ENCODE results near the gene PYM1.
"Not testable (repeated sequence)": the region's sequence is repeated elsewhere in the genome, so short reads cannot be mapped to it uniquely, and the experiment has no call there.

The PYM1 gene

DNA sequence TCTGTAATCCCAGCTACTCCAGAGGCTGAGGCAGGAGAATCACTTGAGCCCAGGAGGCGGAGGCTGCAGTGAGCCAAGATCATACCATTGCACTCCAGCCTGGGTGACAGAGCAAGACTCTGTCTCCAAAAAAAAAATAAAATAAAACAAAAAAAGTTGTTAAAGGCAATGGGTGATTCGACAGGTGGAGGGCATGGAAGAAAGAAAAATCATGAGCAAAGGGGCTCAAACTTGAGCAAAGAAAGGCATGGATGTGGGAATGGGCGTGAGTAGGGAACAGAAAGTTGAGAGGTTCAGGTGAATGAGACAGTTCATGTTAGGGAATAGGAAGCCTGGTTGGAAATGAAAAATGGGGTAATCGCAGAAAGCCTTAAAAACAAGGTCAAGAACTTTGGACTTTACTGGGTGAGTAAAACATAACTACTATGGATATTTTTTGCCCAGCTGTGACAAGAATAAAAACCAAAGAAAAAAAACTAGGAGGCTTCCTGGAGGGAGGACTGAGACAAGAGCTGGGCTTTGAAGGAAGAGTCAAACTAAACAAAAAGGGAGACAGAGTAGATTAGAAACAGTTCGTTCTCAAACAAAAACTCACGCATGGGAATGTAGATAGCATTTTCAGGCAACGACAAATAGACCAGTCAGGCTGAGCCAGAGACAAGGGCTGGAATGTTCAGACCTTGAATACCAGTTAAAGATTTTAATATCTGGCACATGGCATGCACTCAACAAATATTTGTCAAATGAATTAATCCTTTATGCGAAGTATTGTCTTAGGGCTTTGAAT is 18.8 kb downstream of the PYM1 start:
- DNase-seq (ENCODE audit: low spot score): no peak

DNA sequence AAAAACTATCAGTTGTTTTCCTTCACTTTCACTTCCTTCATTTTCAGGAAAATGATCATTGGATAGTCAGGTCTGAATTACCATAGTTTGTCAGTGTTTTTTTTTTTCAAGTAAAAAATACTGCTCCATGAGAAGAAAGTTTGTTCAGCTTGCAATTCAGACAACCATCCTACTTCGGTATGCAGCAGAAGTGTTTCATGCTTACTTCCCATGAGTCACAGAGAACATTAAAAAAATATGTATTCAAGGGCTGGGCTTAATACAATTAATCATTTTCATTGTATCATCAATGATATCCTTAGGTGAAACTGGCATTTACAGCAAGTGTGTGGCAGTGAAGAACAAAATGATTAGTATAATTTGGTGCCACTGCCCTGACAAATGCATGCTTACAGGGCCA is 21.6 kb downstream of the PYM1 start:
- DNase-seq (ENCODE audit: low spot score): no peak

DNA sequence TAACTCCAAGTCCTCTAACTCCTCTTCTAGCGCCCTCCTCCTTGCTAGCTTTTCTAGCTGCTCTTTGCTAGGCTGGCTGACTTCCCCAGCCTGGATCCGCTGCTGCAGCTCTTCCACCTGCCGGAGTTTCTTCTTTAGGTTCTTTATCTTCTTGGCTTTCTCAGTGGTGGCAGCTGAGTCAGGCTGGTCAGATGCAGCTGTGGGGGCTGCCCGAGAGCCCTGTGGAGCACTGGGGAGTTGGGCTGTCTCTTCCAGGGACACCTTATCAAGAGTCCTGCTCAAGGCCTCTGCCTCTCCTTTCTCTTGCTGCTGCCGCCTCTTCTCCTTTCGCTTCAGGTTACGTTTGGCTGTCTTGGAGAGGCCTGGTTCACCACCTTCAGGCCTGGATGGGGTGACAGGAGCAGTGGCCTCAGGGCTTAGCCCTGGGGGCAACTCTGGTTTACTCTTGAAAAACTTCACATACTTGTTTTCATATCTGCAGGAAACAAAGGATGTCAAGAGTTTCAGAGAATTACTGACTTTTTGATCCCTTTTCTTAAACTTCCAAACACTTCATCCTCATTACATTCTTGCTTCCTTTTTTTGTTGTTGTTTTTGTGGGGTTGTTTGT is 25.7 kb downstream of the PYM1 start:
- DNase-seq (ENCODE audit: low spot score): no peak

DNA sequence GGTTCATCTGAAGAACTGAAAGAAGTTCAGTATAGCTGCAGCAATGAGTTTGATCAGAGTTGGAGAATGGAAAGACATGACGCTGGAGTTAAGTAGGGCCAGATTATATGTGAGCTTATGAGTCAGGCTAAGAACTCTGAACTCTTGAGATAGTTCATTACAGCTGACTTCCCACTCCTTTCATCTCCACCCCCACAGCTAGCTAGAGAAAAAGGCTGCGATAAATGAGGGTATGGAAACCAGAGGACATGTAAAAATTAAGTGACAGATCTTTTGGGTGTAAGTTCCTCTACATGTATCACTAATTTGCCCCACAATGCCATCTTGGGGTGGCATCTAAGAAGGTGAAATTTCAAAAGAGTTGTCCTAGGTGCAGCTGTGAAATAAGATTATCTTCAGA is 28.6 kb downstream of the PYM1 start:
- DNase-seq (ENCODE audit: low spot score): peak; percentile 3

DNA sequence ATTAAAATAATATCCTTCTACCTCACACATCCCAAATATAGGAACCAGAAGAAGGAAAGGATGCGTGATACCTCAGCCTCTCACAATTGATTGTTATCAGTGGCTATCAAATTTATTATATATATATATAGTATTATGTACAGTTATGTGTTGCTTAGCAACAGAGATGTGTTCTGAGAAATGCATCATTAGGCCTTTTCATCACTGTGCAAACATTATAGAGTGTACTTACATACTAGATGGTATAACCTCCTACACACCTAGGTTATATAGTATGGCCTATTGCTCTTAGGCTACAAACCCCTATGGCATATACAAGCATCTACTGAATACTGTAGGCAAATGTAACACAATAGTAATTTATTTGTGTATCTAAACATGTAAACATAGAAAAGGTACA is 34.0 kb downstream of the PYM1 start:
- no peak for DNase-seq (ENCODE audit: low spot score)

DNA sequence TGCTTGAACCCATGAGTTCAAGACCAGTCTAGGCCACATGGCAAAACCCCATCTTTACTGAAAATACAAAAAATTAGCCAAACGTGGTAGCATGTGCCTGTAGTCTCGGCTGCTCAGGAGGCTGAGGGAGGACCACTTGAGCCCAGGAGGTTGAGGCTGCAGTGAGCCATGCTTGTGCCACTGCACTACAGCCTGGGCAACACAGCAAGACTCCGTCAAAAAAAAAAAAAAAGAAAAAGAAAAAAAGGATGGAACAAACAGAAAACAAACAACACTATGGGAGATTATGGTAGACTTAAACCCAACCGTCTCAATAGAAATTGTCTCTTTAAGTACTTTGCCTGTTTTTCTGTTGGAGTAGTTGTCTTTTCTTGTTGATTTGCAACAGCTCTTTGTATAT is 36.4 kb downstream of the PYM1 start:
- DNase-seq (ENCODE audit: low spot score): no peak

DNA sequence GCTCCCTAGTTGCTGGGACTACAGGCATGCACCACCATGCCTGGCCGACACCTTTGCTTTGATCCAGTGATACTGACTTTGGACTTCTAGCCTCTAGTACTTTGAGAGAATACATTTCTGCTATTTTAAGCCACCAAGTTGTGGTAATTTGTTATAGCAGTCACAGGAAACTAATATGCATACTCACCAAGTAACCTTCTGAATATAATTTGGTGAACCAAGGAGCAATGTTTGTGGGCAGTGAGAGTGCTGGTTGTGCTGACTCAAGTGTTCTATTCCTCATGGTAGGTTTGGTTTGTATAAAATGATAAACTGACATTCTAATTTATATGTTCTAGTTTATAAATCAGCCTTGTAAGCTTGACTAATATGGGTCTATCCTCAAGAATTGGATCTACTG is 42.6 kb downstream of the PYM1 start:
- no peak for DNase-seq (ENCODE audit: low spot score)

DNA sequence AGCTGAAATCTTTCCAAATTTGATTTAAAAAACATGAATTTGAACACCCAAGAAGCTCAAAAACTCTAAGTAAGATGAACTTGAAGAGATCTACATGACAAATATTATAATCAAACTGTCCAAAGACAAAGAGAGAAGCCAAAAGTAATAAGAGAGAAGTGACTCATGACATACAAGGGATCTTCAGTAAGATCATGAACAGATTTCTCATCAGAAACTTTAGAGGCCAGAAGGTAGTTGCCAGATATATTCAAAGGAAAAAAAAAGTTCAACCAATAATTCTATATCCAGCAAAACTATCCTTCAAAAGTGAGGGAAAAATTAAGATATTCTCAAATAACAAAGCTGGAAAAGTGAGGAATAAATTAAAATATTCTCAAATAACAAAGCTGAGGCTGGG is 49.9 kb downstream of the PYM1 start:
- no peak for DNase-seq (ENCODE audit: low spot score)

DNA sequence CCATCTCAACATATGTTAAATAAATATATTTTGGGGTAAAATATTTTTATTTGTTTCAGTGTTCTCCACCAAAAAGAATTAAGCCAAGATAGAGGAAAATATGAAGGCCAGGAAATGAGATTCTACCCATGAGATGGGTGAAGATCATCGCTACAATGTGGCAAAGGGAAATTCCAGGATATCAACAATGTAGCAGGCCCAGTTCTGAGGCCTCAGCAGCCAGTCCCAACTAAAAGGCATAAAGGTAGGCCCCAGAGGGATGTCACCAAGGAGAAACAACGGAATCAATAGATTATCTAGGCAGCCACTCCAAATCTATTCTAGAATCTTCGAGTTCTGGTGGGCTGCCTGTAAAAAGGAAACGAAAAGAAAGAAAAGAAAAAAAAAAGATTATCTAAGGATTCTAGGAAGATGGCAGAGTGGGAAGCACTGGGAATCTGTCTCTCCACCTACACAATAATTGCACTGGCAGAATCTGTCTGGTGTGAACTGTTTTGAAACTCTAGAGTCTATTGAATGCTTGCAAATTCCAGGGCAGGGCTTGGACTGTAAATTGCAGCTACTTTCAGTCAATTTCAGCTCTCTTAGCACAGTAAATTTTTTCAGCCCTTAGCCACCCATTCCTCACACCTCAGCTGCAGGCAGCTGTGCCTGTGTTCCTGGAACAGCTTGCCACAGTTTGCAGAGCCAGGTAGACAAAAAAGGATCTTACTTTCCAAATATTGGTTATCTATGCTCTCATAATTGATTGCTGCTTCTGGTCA is 51.8 kb downstream of the PYM1 start:
- DNase-seq (ENCODE audit: low spot score): no peak

DNA sequence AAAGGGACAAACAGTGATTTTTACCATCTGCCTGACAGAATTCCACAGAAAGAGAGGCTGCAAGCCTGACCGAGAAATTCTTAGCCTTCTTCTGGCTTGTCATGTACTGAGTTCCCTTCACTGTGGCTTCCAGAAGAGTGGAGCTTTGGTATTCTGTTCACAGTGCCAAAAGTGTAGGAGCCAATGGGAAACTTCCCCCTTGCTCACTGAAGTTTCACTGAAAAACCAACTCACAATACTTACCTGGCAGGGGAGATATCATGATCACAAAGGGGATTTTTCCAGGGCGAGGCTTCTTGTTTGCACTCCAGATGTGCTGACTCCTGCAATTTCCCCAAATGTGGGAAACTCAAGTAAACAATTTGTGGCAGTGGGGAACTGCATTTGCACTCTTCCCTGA is 53.3 kb downstream of the PYM1 start:
- no peak for DNase-seq (ENCODE audit: low spot score)

DNA sequence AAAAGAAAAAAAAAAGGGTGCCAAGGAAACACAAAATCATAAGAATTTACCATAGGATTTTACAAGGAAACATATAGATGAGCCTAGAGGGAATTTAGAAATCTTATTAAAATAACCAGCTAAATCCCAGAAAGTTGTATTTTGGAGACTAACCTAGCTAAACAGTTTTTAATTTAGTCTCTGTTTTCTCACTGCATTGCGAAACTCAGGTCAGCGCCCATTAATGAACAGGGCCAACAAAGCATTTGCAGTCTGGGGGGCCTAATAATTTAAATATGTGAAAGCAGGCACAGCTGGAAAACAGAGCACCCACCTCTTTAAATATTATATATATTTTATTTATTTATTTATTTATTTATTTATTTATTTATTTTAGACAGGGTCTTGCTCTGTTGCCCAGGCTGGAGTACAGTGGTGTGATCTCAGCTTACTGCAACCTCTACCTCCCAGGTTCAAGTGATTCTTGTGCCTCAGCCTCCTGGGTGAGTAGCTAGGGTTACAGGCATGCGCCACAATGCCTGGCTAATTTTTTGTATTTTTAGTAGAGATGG is 61.2 kb downstream of the PYM1 start:
- DNase-seq (ENCODE audit: low spot score): not testable (repeated sequence)

DNA sequence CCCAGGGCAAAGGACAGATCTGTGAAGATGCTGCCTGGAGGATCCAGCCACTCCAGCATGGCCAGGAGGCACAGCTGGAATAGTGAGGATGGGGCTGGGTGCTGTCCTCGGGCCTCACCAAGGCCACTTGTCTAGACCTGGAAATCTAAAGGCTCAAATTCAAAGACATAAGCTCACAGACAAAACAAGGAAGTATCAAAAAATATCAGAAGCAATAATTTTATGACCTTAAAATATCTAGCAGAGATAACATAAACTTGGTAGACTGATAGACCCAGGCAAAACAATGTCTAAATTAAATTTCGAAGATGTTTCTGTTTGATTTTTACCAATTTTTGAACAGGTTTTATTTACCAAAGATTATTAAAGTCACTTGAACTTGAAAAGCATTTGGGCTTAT is 62.4 kb downstream of the PYM1 start:
- no peak for DNase-seq (ENCODE audit: low spot score)

DNA sequence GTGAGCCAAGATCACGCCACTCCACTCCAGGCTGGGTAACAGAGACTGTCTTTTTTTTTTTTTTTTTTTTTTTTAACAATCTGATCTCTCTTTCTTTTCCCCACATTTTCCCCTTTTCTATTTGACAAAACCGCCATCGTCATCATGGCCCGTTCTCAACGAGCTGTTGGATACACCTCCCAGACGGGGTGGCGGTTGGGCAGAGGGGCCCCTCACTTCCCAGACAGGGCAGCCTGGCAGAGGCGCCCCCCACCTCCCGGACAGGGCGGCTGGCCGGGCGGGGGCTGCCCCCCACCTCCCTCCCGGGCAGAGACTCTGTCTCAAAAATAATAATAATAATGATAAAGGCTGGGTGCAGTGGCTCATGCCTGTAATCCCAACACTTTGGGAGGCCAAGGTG is 64.8 kb downstream of the PYM1 start:
- DNase-seq (ENCODE audit: low spot score): not testable (repeated sequence)

DNA sequence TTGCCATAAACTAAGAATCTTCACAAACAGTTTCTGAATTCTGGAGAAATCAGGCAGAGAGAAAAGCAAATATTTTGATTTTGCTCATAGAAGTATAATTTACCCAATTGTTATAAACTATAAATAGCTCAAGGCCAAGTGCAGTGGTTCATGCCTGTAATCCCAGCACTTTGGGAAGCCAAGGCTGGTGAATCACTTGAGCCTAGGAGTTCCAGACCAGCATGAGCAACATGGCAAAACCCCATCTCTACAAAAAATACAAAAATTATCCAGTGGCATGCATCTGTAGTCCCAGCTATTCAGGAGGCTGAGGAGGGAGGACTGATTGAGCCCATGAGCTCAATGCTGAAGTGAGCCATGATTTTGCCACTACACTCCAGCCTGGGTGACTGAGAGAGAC is 65.4 kb downstream of the PYM1 start:
- DNase-seq (ENCODE audit: low spot score): no peak

DNA sequence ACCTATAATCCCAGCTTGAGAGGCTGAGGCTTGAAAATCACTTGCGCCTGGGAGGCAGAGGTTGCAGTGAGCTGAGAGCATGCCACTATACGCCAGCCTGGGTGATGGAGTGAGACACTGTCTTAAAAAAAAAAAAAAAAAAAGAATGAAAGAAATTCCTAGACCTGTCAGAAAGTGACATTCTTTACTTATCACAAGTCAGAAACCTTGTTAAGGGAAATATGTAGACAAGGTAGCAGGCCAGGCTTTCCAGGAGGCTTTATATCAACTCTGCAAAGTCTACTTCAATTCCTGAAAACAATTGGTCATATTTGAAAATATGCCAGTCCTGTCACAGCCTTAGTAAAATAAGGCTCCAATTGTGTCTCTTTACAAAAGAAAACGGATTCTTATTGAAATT is 65.8 kb downstream of the PYM1 start:
- DNase-seq (ENCODE audit: low spot score): no peak

DNA sequence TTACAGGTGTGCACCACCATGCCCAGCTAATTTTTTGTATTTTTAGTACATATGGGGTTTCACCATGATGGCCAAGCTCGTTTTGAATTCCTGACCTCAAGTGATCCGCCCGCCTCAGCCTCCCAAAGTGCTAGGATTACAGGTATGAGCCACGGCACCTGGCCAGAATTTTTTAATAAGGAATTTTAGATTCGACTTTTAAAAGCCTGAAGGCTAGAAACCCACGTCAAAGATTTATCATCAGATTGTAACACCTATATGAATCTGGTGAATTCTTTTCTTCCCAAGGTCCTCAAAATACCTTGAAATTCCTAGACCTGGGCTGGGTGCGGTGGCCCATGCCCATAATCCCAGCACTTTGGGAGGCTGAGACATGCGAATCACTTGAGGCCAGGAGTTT is 66.3 kb downstream of the PYM1 start:
- no peak for DNase-seq (ENCODE audit: low spot score)

DNA sequence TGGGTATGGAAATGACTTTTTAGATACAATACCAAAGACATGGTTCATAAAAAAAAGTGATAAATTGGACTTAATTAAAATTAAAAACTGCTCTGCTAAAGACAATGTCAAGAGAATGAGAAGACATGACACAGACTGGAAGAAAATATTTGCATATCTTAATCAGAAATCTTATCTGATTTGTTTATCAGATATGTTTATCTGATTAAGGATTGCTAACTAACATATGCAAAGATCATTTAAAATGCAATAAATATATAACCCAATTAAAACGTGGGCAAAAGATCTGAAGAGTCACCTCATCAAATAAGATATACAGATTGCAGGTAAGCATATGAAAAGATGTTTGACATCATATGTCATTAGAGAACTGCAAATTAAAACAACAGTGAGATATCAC is 75.0 kb downstream of the PYM1 start:
- no peak for DNase-seq (ENCODE audit: low spot score)
